AG10803 (cell line): ENCODE results near the gene TAS2R31.
"Not testable (repeated sequence)": the region's sequence is repeated elsewhere in the genome, so short reads cannot be mapped to it uniquely, and the experiment has no call there.

Experiments used
- DNase-seq: peaks from one replicate; pipeline ENCODE4 v3.0.0; 2010; ENCODE audit warnings: low read depth
- H3K4me3 ChIP-seq: 2 replicates; pipeline ENCODE4 v1.5.1; 2011; ENCODE audit warnings: mild to moderate bottlenecking, low read length, control low read depth
- CTCF ChIP-seq: conservative IDR thresholded peaks from 2 replicates; pipeline ENCODE4 v1.5.1; 2011; ENCODE audit warnings: mild to moderate bottlenecking, low read length, control low read depth, inconsistent platforms

The TAS2R31 gene, protein sequence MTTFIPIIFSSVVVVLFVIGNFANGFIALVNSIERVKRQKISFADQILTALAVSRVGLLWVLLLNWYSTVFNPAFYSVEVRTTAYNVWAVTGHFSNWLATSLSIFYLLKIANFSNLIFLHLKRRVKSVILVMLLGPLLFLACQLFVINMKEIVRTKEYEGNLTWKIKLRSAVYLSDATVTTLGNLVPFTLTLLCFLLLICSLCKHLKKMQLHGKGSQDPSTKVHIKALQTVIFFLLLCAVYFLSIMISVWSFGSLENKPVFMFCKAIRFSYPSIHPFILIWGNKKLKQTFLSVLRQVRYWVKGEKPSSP

GRCh38 chr12:11031307-11031706 is at the start of gene TAS2R31:
TSS of gene TAS2R31 (minus strand) at chr12:11031407. CDS start at chr12:11031335, 72 bp downstream.
- DNase-seq = no peak
- no peak for TF ChIP-seq CTCF
- no peak within 1 kb of the TSS for H3K4me3 ChIP-seq

DNA sequence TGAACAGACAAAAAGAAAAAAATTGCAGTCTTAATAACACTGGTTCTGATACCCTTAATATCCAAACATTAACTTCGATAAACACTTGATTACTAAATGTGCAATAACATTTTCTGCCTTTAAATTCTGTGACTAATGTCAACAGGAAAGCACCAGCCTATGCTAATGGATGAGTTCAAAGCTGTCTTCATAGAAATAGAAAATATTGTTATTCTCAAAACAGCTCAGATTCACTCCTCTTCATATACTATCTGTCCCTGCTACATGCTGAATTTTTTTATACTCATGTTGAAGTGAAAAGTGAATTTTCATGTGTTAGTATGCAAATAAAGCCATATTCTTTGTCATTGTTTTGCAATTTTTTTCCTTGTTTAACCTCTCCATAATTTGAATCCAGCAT is 47.0 kb upstream of the TAS2R31 start:
- H3K4me3 ChIP-seq = no peak overlapping the region
- DNase-seq = no peak
- no peak for TF ChIP-seq CTCF

- TF ChIP-seq CTCF = no peak
- no peak overlapping the region for H3K4me3 ChIP-seq
- DNase-seq = no peak
Measured at GRCh38 chr12:11075642-11076041, 44.4 kb upstream of the TAS2R31 start.

GRCh38 chr12:11071414-11071813 is 40.2 kb upstream of the TAS2R31 start:
- DNase-seq = no peak
- no peak overlapping the region for H3K4me3 ChIP-seq
- no peak for TF ChIP-seq CTCF

DNA sequence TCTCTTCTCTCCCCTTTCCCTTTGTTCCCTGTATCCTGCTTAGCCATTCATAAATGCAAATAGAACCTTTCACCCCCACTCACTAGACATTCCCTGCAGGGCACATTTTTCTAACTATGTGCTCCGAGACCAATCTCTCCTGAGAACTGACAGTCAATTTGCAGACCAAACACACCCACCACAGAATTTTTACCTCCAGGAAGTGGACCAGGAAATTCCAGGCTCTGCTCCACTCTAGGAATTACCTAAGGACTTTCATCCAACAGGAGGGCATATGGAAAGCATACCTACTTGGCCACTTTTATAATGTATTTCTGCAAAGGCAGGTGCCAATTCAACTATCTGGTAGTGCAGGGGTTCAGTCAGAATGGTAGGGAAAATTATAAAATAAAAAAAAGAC is 39.8 kb upstream of the TAS2R31 start:
- no peak overlapping the region for H3K4me3 ChIP-seq
- TF ChIP-seq CTCF = no peak
- DNase-seq = no peak

- no peak overlapping the region for H3K4me3 ChIP-seq
- DNase-seq = no peak
- TF ChIP-seq CTCF = no peak
Measured at GRCh38 chr12:11069854-11070365, 38.7 kb upstream of the TAS2R31 start.

GRCh38 chr12:11067514-11067913 is 36.3 kb upstream of the TAS2R31 start:
- no peak for TF ChIP-seq CTCF
- DNase-seq = peak; percentile 39
- H3K4me3 ChIP-seq = no peak overlapping the region

DNA sequence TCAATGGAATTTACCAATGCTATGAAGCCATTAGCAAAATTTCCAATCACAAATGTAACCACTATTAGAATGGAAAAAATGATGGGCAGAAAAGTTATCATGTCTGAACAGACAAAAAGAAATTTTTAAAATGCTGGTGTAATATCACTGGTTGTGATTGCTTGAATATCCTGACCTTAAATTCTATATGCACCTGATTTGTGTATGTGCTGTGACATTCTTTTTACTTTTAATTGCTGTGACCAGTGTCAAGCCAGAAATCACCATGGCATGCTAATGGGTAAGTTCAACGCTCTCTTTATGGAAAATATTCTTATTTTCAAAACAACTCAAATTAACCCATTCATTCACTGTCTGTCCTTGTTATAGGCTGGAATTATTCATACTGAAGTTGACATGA is 31.0 kb upstream of the TAS2R31 start, which contains the start of gene TAS2R46:
TSS of gene TAS2R46 (minus strand) at position 101 of the 400 bp plus-strand sequence. CDS start at position 101, 0 bp downstream.
- DNase-seq, H3K4me3 ChIP-seq: not testable (repeated sequence)
